Measurements from ENCODE around the gene SV2C.

SV2C gene

GRCh38 chr5:76202182-76202581, 119.0 kb downstream of the SV2C start:
- no peak for ATAC-seq

GRCh38 chr5:76204191-76204590, 121.0 kb downstream of the SV2C start:
- ATAC-seq = no peak
- TF ChIP-seq CREB5 (CRISPR knock-in tag; IDR thresholded peaks at IDR 0.05; ENCODE audit: low read depth) (no peak), PATZ1 (CRISPR knock-in tag; IDR thresholded peaks at IDR 0.05; ENCODE audit: borderline replicate concordance) (no peak), PPARA (CRISPR knock-in tag; IDR thresholded peaks at IDR 0.05; ENCODE audit: borderline replicate concordance) (no peak), ZFP3 (CRISPR knock-in tag; IDR thresholded peaks at IDR 0.05) (no peak), SNAI2 (CRISPR knock-in tag; IDR thresholded peaks at IDR 0.05) (no peak), ISL1 (CRISPR knock-in tag; IDR thresholded peaks at IDR 0.05) (no peak), ARNTL (CRISPR knock-in tag; IDR thresholded peaks at IDR 0.05; ENCODE audit: borderline replicate concordance, low read depth) (no peak), RARB (CRISPR knock-in tag; IDR thresholded peaks at IDR 0.05) (no peak), TCF4 (CRISPR knock-in tag; IDR thresholded peaks at IDR 0.05; ENCODE audit: borderline replicate concordance) (no peak)

More at GRCh38 chr5:76202182-76202581, 119.0 kb downstream of the SV2C start:
- TF ChIP-seq OSR1 (CRISPR knock-in tag; IDR thresholded peaks at IDR 0.05) = no peak
- TF ChIP-seq ZFP3 (CRISPR knock-in tag; IDR thresholded peaks at IDR 0.05) = no peak
- TF ChIP-seq ISL1 (CRISPR knock-in tag; IDR thresholded peaks at IDR 0.05) = no peak
- TF ChIP-seq CREB5 (CRISPR knock-in tag; IDR thresholded peaks at IDR 0.05; ENCODE audit: low read depth) = no peak
- TF ChIP-seq RARB (CRISPR knock-in tag; IDR thresholded peaks at IDR 0.05) = no peak
- no peak for TF ChIP-seq SNAI2 (CRISPR knock-in tag; IDR thresholded peaks at IDR 0.05)
- no peak for TF ChIP-seq ARNTL (CRISPR knock-in tag; IDR thresholded peaks at IDR 0.05; ENCODE audit: borderline replicate concordance, low read depth)
- no peak for TF ChIP-seq TSHZ2 (CRISPR knock-in tag; IDR thresholded peaks at IDR 0.05)
- no peak for TF ChIP-seq BACH2 (CRISPR knock-in tag; IDR thresholded peaks at IDR 0.05; ENCODE audit: borderline replicate concordance)
- TF ChIP-seq ZC3H10 (CRISPR knock-in tag; IDR thresholded peaks at IDR 0.05) = no peak
- no peak for TF ChIP-seq PPARA (CRISPR knock-in tag; IDR thresholded peaks at IDR 0.05; ENCODE audit: borderline replicate concordance)
- no peak for TF ChIP-seq TCF4 (CRISPR knock-in tag; IDR thresholded peaks at IDR 0.05; ENCODE audit: borderline replicate concordance)

GRCh38 chr5:76204713-76205112, 121.5 kb downstream of the SV2C start:
- TF ChIP-seq ZNF70 (CRISPR knock-in tag; IDR thresholded peaks at IDR 0.05) (no peak), ZFP30 (CRISPR knock-in tag; IDR thresholded peaks at IDR 0.05) (no peak), CSRNP3 (CRISPR knock-in tag; IDR thresholded peaks at IDR 0.05) (no peak), SNAI2 (CRISPR knock-in tag; IDR thresholded peaks at IDR 0.05) (no peak), PPARA (CRISPR knock-in tag; IDR thresholded peaks at IDR 0.05; ENCODE audit: borderline replicate concordance) (no peak)

GRCh38 chr5:76207120-76207519, 123.9 kb downstream of the SV2C start:
- TF ChIP-seq ZNF70 (CRISPR knock-in tag; IDR thresholded peaks at IDR 0.05) (no peak), RARB (CRISPR knock-in tag; IDR thresholded peaks at IDR 0.05) (no peak), CSDC2 (CRISPR knock-in tag; IDR thresholded peaks at IDR 0.05) (no peak), TCF4 (CRISPR knock-in tag; IDR thresholded peaks at IDR 0.05; ENCODE audit: borderline replicate concordance) (no peak), ZC3H10 (CRISPR knock-in tag; IDR thresholded peaks at IDR 0.05) (no peak), ISL1 (CRISPR knock-in tag; IDR thresholded peaks at IDR 0.05) (no peak), TSHZ2 (CRISPR knock-in tag; IDR thresholded peaks at IDR 0.05) (no peak), ZFP3 (CRISPR knock-in tag; IDR thresholded peaks at IDR 0.05) (no peak), ESRRG (CRISPR knock-in tag; IDR thresholded peaks at IDR 0.05) (no peak), ZNF565 (CRISPR knock-in tag; conservative IDR thresholded peaks at IDR 0.05; ENCODE audit: low read depth) (no peak), ZFP30 (CRISPR knock-in tag; IDR thresholded peaks at IDR 0.05) (no peak), BACH2 (CRISPR knock-in tag; IDR thresholded peaks at IDR 0.05; ENCODE audit: borderline replicate concordance) (no peak), ZNF8 (CRISPR knock-in tag; IDR thresholded peaks at IDR 0.05) (no peak)
- ATAC-seq = no peak

More at GRCh38 chr5:76204713-76205112, 121.5 kb downstream of the SV2C start:
- no peak for ATAC-seq

All from SK-N-SH treated with all-trans-retinoic acid at 6 μM for 48 hours (cell line).